IPS-NIHi11 (cell line): ENCODE data around the gene EPHB1.
A peak's percentile ranks its signal among the peaks of the same experiment; 100 is the strongest.

Experiments used
- DNase-seq: peaks from one replicate; pipeline ENCODE4 v3.0.0; 2012; ENCODE audit warnings: mixed read lengths, low spot score

EPHB1 gene

GRCh38 chr3:135258916-135259315 is 463.9 kb downstream of the EPHB1 start:
- DNase-seq: no peak

DNA sequence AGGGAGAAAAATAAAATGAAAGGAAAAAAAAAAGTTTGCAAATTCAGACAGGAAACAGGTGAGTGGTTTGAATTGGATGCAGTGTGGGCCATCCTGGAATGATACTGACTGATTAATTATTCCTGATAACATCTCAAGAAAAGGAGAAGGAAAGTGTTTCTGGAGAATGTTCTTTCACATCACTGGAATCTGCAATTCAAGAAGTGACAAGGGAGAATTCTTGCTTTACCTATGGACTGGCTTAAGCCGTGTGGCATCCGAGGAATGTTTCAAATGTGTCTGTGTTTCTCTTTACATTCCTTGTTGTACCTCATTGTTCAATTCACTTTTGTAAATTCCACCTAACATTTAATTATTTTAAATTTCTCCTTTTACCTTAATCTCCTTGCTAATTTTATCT is 465.0 kb downstream of the EPHB1 start:
- DNase-seq: peak; percentile 34

- DNase-seq: no peak
Measured at GRCh38 chr3:135261214-135261775, 466.2 kb downstream of the EPHB1 start.

GRCh38 chr3:135261916-135262315 is 466.9 kb downstream of the EPHB1 start:
- no peak for DNase-seq

DNA sequence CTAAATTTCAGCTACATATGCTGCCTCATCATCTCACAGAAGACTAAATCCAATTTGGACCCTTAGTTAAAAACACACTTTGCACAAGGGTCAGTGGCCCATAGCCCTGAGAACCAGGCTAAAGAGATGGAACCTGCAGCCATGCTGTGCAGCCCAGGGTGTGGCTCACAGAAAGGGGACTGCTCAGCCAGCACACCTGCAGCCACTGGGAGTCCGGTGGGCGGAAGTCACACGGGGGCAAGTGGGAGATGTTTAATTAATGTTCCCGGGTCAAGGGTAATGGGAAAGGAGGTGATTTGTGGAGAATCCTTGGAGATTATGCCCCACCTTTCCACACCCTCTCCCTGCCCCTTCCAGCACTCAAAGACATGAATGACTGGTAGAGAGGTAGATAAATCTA is 467.4 kb downstream of the EPHB1 start:
- DNase-seq: no peak

- DNase-seq: no peak
Measured at GRCh38 chr3:135263331-135263730, 468.3 kb downstream of the EPHB1 start.

GRCh38 chr3:135267487-135267886 is 472.4 kb downstream of the EPHB1 start:
- no peak for DNase-seq

GRCh38 chr3:135268941-135269532 is 474.0 kb downstream of the EPHB1 start:
- no peak for DNase-seq

GRCh38 chr3:135271177-135272025 is 476.3 kb downstream of the EPHB1 start:
- DNase-seq: no peak

DNA sequence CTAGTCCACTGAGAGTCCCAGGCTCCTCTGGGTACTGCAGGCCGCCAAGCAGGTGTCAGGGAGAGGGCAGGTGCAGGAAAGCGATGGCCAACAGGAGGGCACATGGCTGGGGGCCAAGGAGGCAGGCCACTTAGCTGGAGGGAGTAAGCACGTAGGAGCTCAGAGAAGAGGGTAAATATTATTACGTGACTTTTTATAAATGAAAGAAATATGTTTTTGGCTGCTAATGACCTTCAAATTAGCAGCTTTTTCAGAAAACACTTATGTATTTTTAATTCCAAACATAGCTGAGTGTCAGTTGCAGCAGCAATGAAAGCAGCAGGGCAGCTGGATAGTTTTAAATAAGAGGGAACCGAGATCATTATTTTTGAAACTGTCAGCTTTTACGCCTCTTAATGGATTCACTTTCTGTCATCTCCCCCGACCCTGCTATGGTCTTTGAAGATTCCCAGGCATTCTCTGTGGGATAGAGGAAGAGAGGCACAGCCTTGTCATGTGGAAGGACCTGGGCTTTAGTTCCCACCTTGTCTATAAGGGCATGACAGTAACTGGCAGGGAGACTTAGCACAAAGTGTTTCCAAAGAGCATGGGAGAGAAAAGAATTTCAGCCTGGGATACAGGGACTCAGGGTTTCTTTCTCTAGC is 477.1 kb downstream of the EPHB1 start:
- no peak for DNase-seq

DNA sequence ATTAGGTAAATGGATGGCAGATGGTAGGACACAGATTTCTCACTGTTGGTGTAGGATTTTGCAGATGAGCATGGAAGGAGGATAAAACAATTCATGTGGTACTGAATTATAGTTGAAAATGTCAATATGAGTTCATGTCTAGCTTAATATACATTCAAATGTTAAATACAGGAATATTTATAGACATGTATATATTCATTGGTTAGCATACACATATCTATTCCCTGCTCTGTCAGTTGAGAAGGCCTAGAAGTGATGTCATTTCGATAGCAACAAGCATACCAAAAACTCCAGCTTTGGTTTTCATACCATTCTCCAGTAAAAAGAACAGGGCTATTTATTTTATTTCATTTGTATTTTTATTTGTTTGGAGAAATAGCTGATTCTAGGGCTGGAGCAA is 497.1 kb downstream of the EPHB1 start:
- no peak for DNase-seq

DNA sequence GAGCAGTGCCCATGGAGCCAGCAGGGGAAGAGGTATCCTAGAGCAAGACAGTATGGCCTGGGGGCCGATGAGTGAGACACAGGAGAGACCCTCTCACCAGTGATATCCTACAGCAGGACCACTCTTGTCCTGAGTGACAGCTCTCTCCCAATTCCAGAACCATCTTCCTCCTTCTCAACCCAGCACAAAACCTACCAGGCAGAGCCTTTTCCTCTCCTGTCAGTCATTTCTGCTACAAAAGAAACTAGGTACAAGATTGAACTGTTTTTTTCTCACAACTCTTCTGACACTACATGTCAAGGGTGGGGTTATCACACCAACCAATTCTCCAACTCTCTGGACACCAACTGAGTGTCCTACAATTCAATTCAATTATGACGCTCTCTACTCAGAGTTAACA is 506.6 kb downstream of the EPHB1 start:
- DNase-seq: no peak

DNA sequence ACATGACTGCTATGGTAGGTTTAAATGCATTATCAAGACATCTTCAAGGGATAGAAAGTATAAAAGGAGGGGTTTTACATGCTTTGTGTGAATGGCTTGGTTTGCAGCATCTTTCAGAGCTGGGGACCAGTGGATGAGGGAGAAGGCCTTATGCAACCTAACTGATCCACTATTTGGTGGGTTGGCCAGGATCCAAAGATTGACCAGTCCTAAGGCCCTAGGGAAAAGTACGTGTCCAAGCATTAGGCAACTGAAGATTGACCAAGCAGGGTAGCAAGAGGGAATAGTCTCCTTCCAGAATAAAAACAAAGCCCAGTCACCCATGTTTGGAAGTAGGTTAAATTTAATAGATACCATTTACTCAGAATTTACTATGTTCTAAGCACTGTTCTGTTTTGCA is 509.3 kb downstream of the EPHB1 start:
- DNase-seq: no peak
